A673 (cell line): Measurements from ENCODE around the gene MDGA2.

Experiments used
- CTCF ChIP-seq: fragments of 300-800, 200-600 bp; sonication (generic); conservative IDR thresholded peaks from 2 replicates; pipeline ENCODE4 v1.5.1; 2017; ENCODE audit warnings: low read depth, mild to moderate bottlenecking, antibody characterized with exemption, low read length, moderate library complexity, mixed read lengths
- EZH2 ChIP-seq: fragments of 200-600 bp; sonication (generic); IDR thresholded peaks from 2 replicates; pipeline ENCODE4 v1.6.1; 2017; ENCODE audit warnings: borderline replicate concordance, low read depth, mild to moderate bottlenecking, mixed read lengths, antibody characterized with exemption, low read length; ENCODE audit not compliant: poor library complexity, severe bottlenecking

GRCh38 chr14:47195582-47195981, 479.8 kb downstream of the MDGA2 start:
- TF ChIP-seq EZH2 (no peak), CTCF (no peak)
